Measurements from ENCODE around the gene MAFB. TPM values are rescaled to one million over a fixed set of nuclear protein-coding genes. Genes with fewer than 3 reads are reported as not detected.
A peak's percentile ranks its signal among the peaks of the same experiment; 100 is the strongest.

MAFB gene
- total RNA-seq, 4 donors from 2014 or later, result 25.7 to 89.4 (median 69.2) TPM

- Histone ChIP-seq H3K36me3 (no peaks in the 10 kb centered on the region), H3K4me1 (peaks cover 17% of the 10 kb centered on the region), H3K27ac (no peak overlapping the region), H3K9me3 (no peaks in the 10 kb centered on the region), H3K4me3 (no peak overlapping the region), H3K27me3 (no peaks in the 10 kb centered on the region)
- peak; percentile 11 to 23 for DNase-seq (ENCODE audit: low spot score in 2 of 2)
- TF ChIP-seq POLR2AphosphoS5 (IDR thresholded peaks at IDR 0.05) (no peak), CTCF (IDR thresholded peaks at IDR 0.05) (no peak), EP300 (IDR thresholded peaks at IDR 0.05) (no peak), POLR2A (IDR thresholded peaks at IDR 0.05) (no peak)
- WGBS, result 97% methylated on average over 3 of the region's 3 CpGs
Observed at GRCh38 chr20:40637176-40637575, 51.9 kb downstream of the MAFB start.

GRCh38 chr20:40636486-40636885 lies 52.5 kb downstream of the MAFB start:
- Histone ChIP-seq H3K27ac (no peak overlapping the region), H3K36me3 (no peaks in the 10 kb centered on the region), H3K9me3 (no peaks in the 10 kb centered on the region), H3K4me3 (no peak overlapping the region), H3K4me1 (peaks cover 21% of the 10 kb centered on the region), H3K27me3 (no peaks in the 10 kb centered on the region)
- TF ChIP-seq POLR2A (IDR thresholded peaks at IDR 0.05) (no peak), EP300 (IDR thresholded peaks at IDR 0.05) (no peak), POLR2AphosphoS5 (IDR thresholded peaks at IDR 0.05) (no peak), CTCF (IDR thresholded peaks at IDR 0.05) (no peak)
- peak; percentile 6 to 15 for DNase-seq (ENCODE audit: low spot score in 2 of 2)
- 95% methylated on average over 2 of the region's 2 CpGs for WGBS

- no peak for DNase-seq (ENCODE audit: low spot score in 2 of 2)
- TF ChIP-seq POLR2A (IDR thresholded peaks at IDR 0.05) (no peak), EP300 (IDR thresholded peaks at IDR 0.05) (no peak), CTCF (IDR thresholded peaks at IDR 0.05) (no peak), POLR2AphosphoS5 (IDR thresholded peaks at IDR 0.05) (no peak)
Observed at GRCh38 chr20:40635971-40636370, 53.1 kb downstream of the MAFB start.

More at GRCh38 chr20:40635971-40636370, 53.1 kb downstream of the MAFB start:
- Histone ChIP-seq H3K27ac (no peak overlapping the region), H3K4me1 (peaks cover 26% of the 10 kb centered on the region), H3K9me3 (no peaks in the 10 kb centered on the region), H3K27me3 (no peaks in the 10 kb centered on the region), H3K4me3 (no peak overlapping the region), H3K36me3 (no peaks in the 10 kb centered on the region)
